Mesenchymal stem cell (in vitro differentiated cells and primary cell): ENCODE data around the gene HCRTR2.
"Not testable (repeated sequence)": the region's sequence is repeated elsewhere in the genome, so short reads cannot be mapped to it uniquely, and the experiment has no call there.

Source experiments
- DNase-seq: peaks from one replicate; pipeline ENCODE4 v3.0.0-alpha.2; 2013
- H2AFZ ChIP-seq: one replicate; pipeline ENCODE4 v1.6.1; 2013; ENCODE audit warnings: low read depth, mild to moderate bottlenecking, control low read depth, inconsistent platforms, low read length, moderate library complexity
- H2AK5ac ChIP-seq: 2 replicates; pipeline ENCODE4 v1.6.1; 2013; ENCODE audit warnings: low read length, moderate library complexity, mild to moderate bottlenecking, inconsistent platforms; ENCODE audit not compliant: severe bottlenecking
- H2BK120ac ChIP-seq: one replicate; pipeline ENCODE4 v1.6.1; 2013; ENCODE audit warnings: low read depth, mild to moderate bottlenecking, inconsistent platforms, low read length, moderate library complexity
- H2BK12ac ChIP-seq, 2 experiments: one replicate each; pipeline ENCODE4 v1.6.1; 2013; ENCODE audit warnings: inconsistent platforms in 2 of 2, low read length in 2 of 2, mild to moderate bottlenecking in 2 of 2, moderate library complexity in 2 of 2, control low read depth in 1 of 2
- H2BK15ac ChIP-seq: one replicate; pipeline ENCODE4 v1.6.1; 2013; ENCODE audit warnings: mild to moderate bottlenecking, low read depth, inconsistent platforms; ENCODE audit not compliant: poor library complexity, severe bottlenecking
- H2BK5ac ChIP-seq: 2 replicates; pipeline ENCODE4 v1.6.1; 2013; ENCODE audit warnings: low read depth, mild to moderate bottlenecking, low read length, control low read depth, inconsistent platforms; ENCODE audit not compliant: poor library complexity, severe bottlenecking
- H3K14ac ChIP-seq, 2 experiments: one replicate each; pipeline ENCODE4 v1.6.1; 2013; ENCODE audit warnings: inconsistent platforms in 2 of 2, low read length in 2 of 2, control low read depth in 1 of 2, mild to moderate bottlenecking in 1 of 2, moderate library complexity in 1 of 2
- H3K18ac ChIP-seq, 2 experiments: one replicate each; pipeline ENCODE4 v1.6.1; 2013; ENCODE audit warnings: inconsistent platforms in 2 of 2, low read length in 2 of 2, control low read depth in 1 of 2, low read depth in 1 of 2, mild to moderate bottlenecking in 1 of 2
- H3K23ac ChIP-seq, 2 experiments: one replicate each; pipeline ENCODE4 v1.6.1; 2013; ENCODE audit warnings: inconsistent platforms in 2 of 2, low read length in 2 of 2, mild to moderate bottlenecking in 2 of 2, moderate library complexity in 2 of 2, control low read depth in 1 of 2
- H3K27ac ChIP-seq: 2 replicates; pipeline ENCODE4 v1.5.1; 2013; ENCODE audit warnings: mild to moderate bottlenecking, moderate library complexity, low read length, control low read depth, inconsistent platforms; ENCODE audit not compliant: poor library complexity, severe bottlenecking
- H3K27me3 ChIP-seq, 2 experiments: 2 replicates each; pipeline versions ENCODE4 v1.6.1 to v1.7.0; 2013; ENCODE audit warnings: low read length in 2 of 2, mild to moderate bottlenecking in 2 of 2, moderate library complexity in 2 of 2, control low read depth in 1 of 2, inconsistent platforms in 1 of 2; ENCODE audit not compliant: control insufficient read depth in 1 of 2, insufficient read depth in 1 of 2
- H3K36me3 ChIP-seq, 2 experiments: 2 replicates each; pipeline versions ENCODE4 v1.6.1 to v1.7.0; 2013; ENCODE audit warnings: low read length in 2 of 2, control low read depth in 1 of 2, inconsistent platforms in 1 of 2, low read depth in 1 of 2, mild to moderate bottlenecking in 1 of 2; ENCODE audit not compliant: insufficient read depth in 2 of 2, control insufficient read depth in 1 of 2
- H3K4ac ChIP-seq, 2 experiments: one replicate each; pipeline ENCODE4 v1.6.1; 2013; ENCODE audit warnings: inconsistent platforms in 2 of 2, low read length in 2 of 2, mild to moderate bottlenecking in 2 of 2, moderate library complexity in 2 of 2, control low read depth in 1 of 2, low read depth in 1 of 2
- H3K4me1 ChIP-seq: 2 replicates; pipeline ENCODE4 v1.6.1; 2013; ENCODE audit warnings: low read depth, low read length, control low read depth; ENCODE audit not compliant: control insufficient read depth, insufficient read depth
- H3K4me2 ChIP-seq: 2 replicates; pipeline ENCODE4 v1.6.1; 2013; ENCODE audit warnings: low read length, mild to moderate bottlenecking, inconsistent platforms; ENCODE audit not compliant: poor library complexity, severe bottlenecking
- H3K4me3 ChIP-seq, 2 experiments: 2 replicates each; pipeline versions ENCODE4 v1.5.1 to v1.7.0; 2013; ENCODE audit warnings: low read length in 2 of 2, mild to moderate bottlenecking in 2 of 2, control low read depth in 1 of 2, low read depth in 1 of 2; ENCODE audit not compliant: insufficient read depth in 1 of 2
- H3K79me1 ChIP-seq: replicated peaks from 2 replicates; pipeline ENCODE4 v1.6.1; 2013; ENCODE audit warnings: mild to moderate bottlenecking, control low read depth, low read length, inconsistent platforms; ENCODE audit not compliant: poor library complexity, severe bottlenecking
- H3K9ac ChIP-seq: 2 replicates; pipeline ENCODE4 v1.7.0; 2013; ENCODE audit warnings: mild to moderate bottlenecking, low read length, moderate library complexity
- H3K9me3 ChIP-seq: 2 replicates; pipeline ENCODE4 v1.7.0; 2013; ENCODE audit warnings: mild to moderate bottlenecking, low read length; ENCODE audit not compliant: control insufficient read depth
- H4K8ac ChIP-seq: one replicate; pipeline ENCODE4 v1.6.1; 2013; ENCODE audit warnings: inconsistent platforms, mild to moderate bottlenecking, low read length, moderate library complexity
- H4K91ac ChIP-seq: one replicate; pipeline ENCODE4 v1.6.1; 2013; ENCODE audit warnings: mild to moderate bottlenecking, low read length, inconsistent platforms
- WGBS: methylation state at CpG from one replicate; pipeline ENCODE4 v1.1.7; 2013; ENCODE audit warnings: mixed read lengths; 5-methylcytosine and 5-hydroxymethylcytosine counted together

Gene HCRTR2

GRCh38 chr6:55158784-55159183 lies 15.5 kb upstream of the HCRTR2 start:
- 87% methylated on average over 9 of the region's 9 CpGs for WGBS
- not testable (repeated sequence) for H3K18ac ChIP-seq, H2AFZ ChIP-seq

GRCh38 chr6:55167860-55168259 lies 6.5 kb upstream of the HCRTR2 start:
- Histone ChIP-seq H3K9me3 (no peaks in the 10 kb centered on the region), H4K91ac (no peak overlapping the region), H3K79me1 (no peaks in the 10 kb centered on the region), H3K36me3 (no peaks in the 10 kb centered on the region), H2BK15ac (no peak overlapping the region), H3K4me1 (no peaks in the 10 kb centered on the region), H2AK5ac (no peak overlapping the region), H3K18ac (no peak overlapping the region), H3K27ac (no peak overlapping the region), H2BK120ac (no peak overlapping the region), H3K4me3 (no peak overlapping the region), H3K27me3 (peaks cover 0 to 4% of the 10 kb centered on the region in 2 experiments), H2BK12ac (no peak overlapping the region), H2BK5ac (no peak overlapping the region), H3K9ac (no peak overlapping the region), H3K4me2 (no peak overlapping the region), H4K8ac (no peak overlapping the region), H3K14ac (no peak overlapping the region), H3K4ac (no peak overlapping the region), H3K23ac (no peak overlapping the region), H2AFZ (no peak overlapping the region)
- no peak for DNase-seq
- WGBS, result no CpG with 5 or more reads among the region's 1 CpG

More at GRCh38 chr6:55158784-55159183, 15.5 kb upstream of the HCRTR2 start:
- H2AK5ac ChIP-seq, H3K4me2 ChIP-seq, H3K36me3 ChIP-seq, H2BK15ac ChIP-seq, H2BK5ac ChIP-seq, H3K9ac ChIP-seq, H2BK12ac ChIP-seq, H3K14ac ChIP-seq, DNase-seq, H2BK120ac ChIP-seq, H3K4ac ChIP-seq, H3K27ac ChIP-seq, H4K8ac ChIP-seq, H3K9me3 ChIP-seq, H3K27me3 ChIP-seq, H3K23ac ChIP-seq, H3K4me3 ChIP-seq, H4K91ac ChIP-seq, H3K4me1 ChIP-seq, H3K79me1 ChIP-seq: not testable (repeated sequence)

DNA sequence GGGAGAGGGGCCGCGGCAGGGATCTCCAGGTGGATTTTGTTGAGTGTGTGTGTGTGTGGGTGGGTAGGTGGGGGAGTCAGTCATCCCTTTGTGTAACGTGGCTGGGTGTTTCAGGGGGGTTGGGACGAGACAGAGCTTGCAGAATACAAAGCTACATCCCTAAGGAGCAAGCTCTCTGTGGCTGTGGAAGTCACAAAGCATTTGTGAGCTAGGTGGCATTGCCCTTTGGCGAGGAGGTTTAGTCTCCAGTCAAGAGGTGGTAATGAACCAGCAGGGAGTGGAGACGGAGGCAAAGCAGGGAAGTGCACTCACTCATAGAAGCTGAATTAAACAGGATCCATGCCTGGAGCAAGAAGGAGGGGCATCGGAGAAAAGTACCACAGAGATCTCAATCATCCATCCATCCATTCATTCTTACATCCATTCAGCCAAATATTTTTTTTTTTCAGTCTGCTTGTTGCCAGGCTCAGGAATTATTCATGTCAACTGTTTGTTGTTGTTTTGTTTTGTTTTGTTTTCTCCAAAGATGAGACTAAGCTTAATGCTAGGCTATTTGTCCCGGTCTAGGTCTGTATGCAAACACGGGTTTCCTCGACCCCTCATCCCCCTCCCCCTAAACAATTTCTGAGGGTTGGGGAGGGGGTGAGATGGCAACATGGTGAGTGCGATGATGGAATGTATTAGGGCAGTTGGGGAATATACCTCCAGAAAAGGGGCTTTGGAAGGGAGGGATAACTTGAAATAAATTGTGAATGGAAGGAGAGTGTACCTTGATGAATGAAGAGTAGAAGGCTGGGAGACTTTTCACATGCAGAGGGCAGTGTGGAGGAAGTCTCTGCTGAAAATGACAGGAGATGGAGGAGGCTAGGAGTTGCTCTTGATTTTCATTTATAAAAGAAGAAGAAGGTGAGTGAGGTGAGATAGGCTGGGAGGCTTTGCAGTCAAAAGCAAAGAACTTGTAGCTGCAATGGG lies 1.0 kb downstream of the HCRTR2 start:
- WGBS, result 21% methylated on average over 7 of the region's 11 CpGs
- DNase-seq, result no peak

DNA sequence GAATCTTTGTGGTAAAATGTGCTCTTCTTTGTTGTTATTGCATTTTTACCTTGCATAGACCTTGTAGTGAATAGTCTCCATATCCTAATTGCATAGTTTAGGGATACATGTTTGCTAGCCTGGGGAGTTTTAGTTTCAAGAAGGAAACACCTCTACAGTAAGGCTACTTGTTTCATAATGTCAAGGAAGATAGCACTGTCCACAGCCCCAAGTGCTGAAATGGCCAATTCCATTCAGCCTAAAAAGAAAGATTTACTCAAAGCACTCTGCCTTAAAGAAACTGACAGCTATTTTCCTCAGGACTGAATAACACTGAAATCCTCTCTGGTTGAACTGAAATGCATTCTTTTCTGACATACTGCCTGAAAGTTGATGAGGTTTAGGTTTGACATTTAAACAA lies 2.6 kb downstream of the HCRTR2 start:
- Histone ChIP-seq H2BK15ac (no peak overlapping the region), H3K14ac (no peak overlapping the region), H3K79me1 (no peaks in the 10 kb centered on the region), H3K9ac (no peak overlapping the region), H3K27ac (no peak overlapping the region), H3K23ac (no peak overlapping the region), H2BK5ac (no peak overlapping the region), H2AK5ac (no peak overlapping the region), H4K91ac (no peak overlapping the region), H3K36me3 (no peaks in the 10 kb centered on the region), H3K4me2 (no peak overlapping the region), H2AFZ (no peak overlapping the region), H2BK120ac (no peak overlapping the region), H3K9me3 (no peaks in the 10 kb centered on the region), H3K4me3 (no peak overlapping the region), H3K4me1 (peaks cover 10% of the 10 kb centered on the region), H4K8ac (no peak overlapping the region), H3K4ac (no peak overlapping the region), H3K27me3 (peaks cover 21 to 42% of the 10 kb centered on the region in 2 experiments), H2BK12ac (no peak overlapping the region), H3K18ac (no peak overlapping the region)
- peak; percentile 30 for DNase-seq

More for the DNA sequence above, 1.0 kb downstream of the HCRTR2 start:
- Histone ChIP-seq H3K36me3 (no peaks in the 10 kb centered on the region), H2BK120ac (no peak overlapping the region), H3K23ac (no peak overlapping the region), H3K4me1 (peaks cover 10% of the 10 kb centered on the region), H3K4ac (no peak overlapping the region), H4K8ac (no peak overlapping the region), H2BK15ac (no peak overlapping the region), H3K9me3 (no peaks in the 10 kb centered on the region), H3K27me3 (peaks cover 21 to 42% of the 10 kb centered on the region in 2 experiments), H2AFZ (no peak overlapping the region), H3K4me3 (no peak overlapping the region), H3K9ac (no peak overlapping the region), H3K27ac (no peak overlapping the region), H3K14ac (no peak overlapping the region), H3K4me2 (peak overlapping the region; percentile 87), H2BK12ac (no peak overlapping the region), H3K18ac (no peak overlapping the region), H2AK5ac (no peak overlapping the region), H4K91ac (no peak overlapping the region), H3K79me1 (no peaks in the 10 kb centered on the region), H2BK5ac (no peak overlapping the region)
